OCI-LY3 (cell line): Measurements from ENCODE around the gene ZNF518B.
"Not testable (repeated sequence)": the region's sequence is repeated elsewhere in the genome, so short reads cannot be mapped to it uniquely, and the experiment has no call there.

Experiments
- H2AFZ ChIP-seq: fragments of 200-600, 300-600 bp; shearing (Covaris generic); 2 replicates; pipeline ENCODE4 v1.6.0; 2014; ENCODE audit warnings: antibody characterized with exemption, low read depth, low read length
- H3K27ac ChIP-seq: fragments of 200-600, 300-600 bp; sonication (generic); 2 replicates; pipeline ENCODE4 v1.5.1; 2014; ENCODE audit warnings: mild to moderate bottlenecking, low read length, moderate library complexity, mixed read lengths
- H3K27me3 ChIP-seq: fragments of 200-600, 300-600 bp; sonication (generic); 2 replicates; pipeline ENCODE4 v1.6.1; 2014; ENCODE audit warnings: low read depth, low read length, mixed read lengths
- H3K36me3 ChIP-seq: fragments of 200-600, 300-600 bp; sonication (generic); replicated peaks from 2 replicates; pipeline ENCODE3; 2014; ENCODE audit warnings: low read depth, low read length, mixed read lengths
- H3K4me1 ChIP-seq: fragments of 300-600, 200-600 bp; sonication (generic); 2 replicates; pipeline ENCODE4 v1.6.1; 2014; ENCODE audit warnings: low read length, mixed read lengths
- H3K4me2 ChIP-seq: fragments of 200-600, 300-600 bp; sonication (generic); 2 replicates; pipeline ENCODE4 v1.6.1; 2014; ENCODE audit warnings: low read length, mixed read lengths
- H3K4me3 ChIP-seq: fragments of 300-600, 200-600 bp; sonication (generic); 2 replicates; pipeline ENCODE4 v1.5.1; 2014; ENCODE audit warnings: antibody characterized with exemption, mild to moderate bottlenecking, low read length, moderate library complexity
- H3K79me2 ChIP-seq: fragments of 300-600, 200-600 bp; shearing (Covaris generic); 2 replicates; pipeline ENCODE4 v1.6.1; 2014; ENCODE audit warnings: mild to moderate bottlenecking, low read length, mixed read lengths
- H3K9ac ChIP-seq: fragments of 300-600, 200-600 bp; shearing (Covaris generic); 2 replicates; pipeline ENCODE4 v1.6.0; 2014; ENCODE audit warnings: mild to moderate bottlenecking, low read length, moderate library complexity
- H3K9me3 ChIP-seq: fragments of 200-600, 300-600 bp; shearing (Covaris generic); 2 replicates; pipeline ENCODE4 v1.6.1; 2014; ENCODE audit warnings: low read length, mixed read lengths; ENCODE audit not compliant: insufficient read depth
- H4K20me1 ChIP-seq: fragments of 200-600, 300-600 bp; sonication (generic); 2 replicates; pipeline ENCODE4 v1.6.1; 2016; ENCODE audit warnings: low read length, mixed read lengths; ENCODE audit not compliant: insufficient read depth
- EZH2phosphoT487 ChIP-seq: fragments of 200-600 bp; shearing (Covaris generic); IDR thresholded peaks from 2 replicates; pipeline ENCODE4 v1.6.1; 2018; ENCODE audit warnings: antibody characterized with exemption, mixed run types, low read depth
- TF ChIP-seq, protein P1 (sequence below): fragments of 200-600, 300-600 bp; sonication (generic); IDR thresholded peaks from 2 replicates; pipeline ENCODE4 v1.5.1; 2014; ENCODE audit warnings: antibody characterized with exemption, low read length, low read depth

ZNF518B gene

DNA sequence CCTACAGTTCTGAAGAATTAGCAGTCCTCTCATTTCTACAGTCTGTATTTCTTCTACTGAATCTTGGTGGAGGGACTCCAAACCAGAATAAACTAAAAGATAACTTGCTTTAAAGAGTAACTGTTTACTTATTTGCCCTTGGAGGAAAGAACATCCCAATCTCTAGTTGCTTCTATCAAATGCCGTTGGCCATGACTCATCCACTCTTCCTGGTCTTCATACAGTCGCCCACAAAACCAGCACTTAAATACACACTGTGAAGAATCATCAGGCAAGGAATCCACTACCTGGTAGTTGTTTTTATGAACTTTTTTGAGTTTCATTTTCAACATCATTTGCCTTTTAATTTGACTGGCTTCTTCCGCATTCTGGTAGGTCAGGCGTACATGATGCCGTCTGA is 14.2 kb downstream of the ZNF518B start:
- no peaks in the 10 kb centered on the region for H3K27me3 ChIP-seq
- H4K20me1 ChIP-seq = no peaks in the 10 kb centered on the region
- H3K9ac ChIP-seq = no peak overlapping the region
- no peaks in the 10 kb centered on the region for H3K4me1 ChIP-seq
- TF ChIP-seq, protein P1, sequence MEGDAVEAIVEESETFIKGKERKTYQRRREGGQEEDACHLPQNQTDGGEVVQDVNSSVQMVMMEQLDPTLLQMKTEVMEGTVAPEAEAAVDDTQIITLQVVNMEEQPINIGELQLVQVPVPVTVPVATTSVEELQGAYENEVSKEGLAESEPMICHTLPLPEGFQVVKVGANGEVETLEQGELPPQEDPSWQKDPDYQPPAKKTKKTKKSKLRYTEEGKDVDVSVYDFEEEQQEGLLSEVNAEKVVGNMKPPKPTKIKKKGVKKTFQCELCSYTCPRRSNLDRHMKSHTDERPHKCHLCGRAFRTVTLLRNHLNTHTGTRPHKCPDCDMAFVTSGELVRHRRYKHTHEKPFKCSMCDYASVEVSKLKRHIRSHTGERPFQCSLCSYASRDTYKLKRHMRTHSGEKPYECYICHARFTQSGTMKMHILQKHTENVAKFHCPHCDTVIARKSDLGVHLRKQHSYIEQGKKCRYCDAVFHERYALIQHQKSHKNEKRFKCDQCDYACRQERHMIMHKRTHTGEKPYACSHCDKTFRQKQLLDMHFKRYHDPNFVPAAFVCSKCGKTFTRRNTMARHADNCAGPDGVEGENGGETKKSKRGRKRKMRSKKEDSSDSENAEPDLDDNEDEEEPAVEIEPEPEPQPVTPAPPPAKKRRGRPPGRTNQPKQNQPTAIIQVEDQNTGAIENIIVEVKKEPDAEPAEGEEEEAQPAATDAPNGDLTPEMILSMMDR = no peak
- TF ChIP-seq EZH2phosphoT487 = no peak
- no peak overlapping the region for H3K27ac ChIP-seq
- no peak overlapping the region for H3K4me2 ChIP-seq
- H2AFZ ChIP-seq = no peak overlapping the region
- H3K36me3 ChIP-seq = no peaks in the 10 kb centered on the region
- H3K79me2 ChIP-seq = no peaks in the 10 kb centered on the region
- H3K4me3 ChIP-seq = no peak overlapping the region
- H3K9me3 ChIP-seq = no peaks in the 10 kb centered on the region

DNA sequence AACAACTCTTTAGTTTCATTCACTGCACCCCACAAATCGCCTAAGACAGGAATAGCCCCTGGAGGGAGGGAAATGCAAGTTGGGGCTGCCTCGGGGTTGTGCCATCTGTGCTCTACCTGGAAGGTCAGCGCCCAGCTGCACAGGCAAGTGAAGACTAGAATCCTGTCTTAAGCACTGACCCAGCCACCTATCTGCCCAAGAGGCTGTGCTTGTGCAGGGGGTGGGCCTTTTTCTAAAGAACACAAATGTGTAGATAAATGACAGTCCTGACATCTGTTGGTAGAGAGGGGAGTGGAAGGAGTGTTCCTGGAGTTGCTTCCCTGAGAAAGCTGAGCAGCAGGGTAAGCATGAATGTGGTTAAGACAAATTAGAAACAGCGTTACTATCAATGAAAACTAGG is 15.7 kb downstream of the ZNF518B start:
- Histone ChIP-seq H3K36me3 (no peaks in the 10 kb centered on the region), H3K4me3 (no peak overlapping the region), H4K20me1 (no peaks in the 10 kb centered on the region), H3K79me2 (no peaks in the 10 kb centered on the region), H3K27ac (no peak overlapping the region), H3K4me1 (no peaks in the 10 kb centered on the region), H2AFZ (no peak overlapping the region), H3K9ac (no peak overlapping the region), H3K4me2 (no peak overlapping the region), H3K9me3 (no peaks in the 10 kb centered on the region), H3K27me3 (no peaks in the 10 kb centered on the region)
- TF ChIP-seq, protein P1 = no peak
- TF ChIP-seq EZH2phosphoT487 = no peak

DNA sequence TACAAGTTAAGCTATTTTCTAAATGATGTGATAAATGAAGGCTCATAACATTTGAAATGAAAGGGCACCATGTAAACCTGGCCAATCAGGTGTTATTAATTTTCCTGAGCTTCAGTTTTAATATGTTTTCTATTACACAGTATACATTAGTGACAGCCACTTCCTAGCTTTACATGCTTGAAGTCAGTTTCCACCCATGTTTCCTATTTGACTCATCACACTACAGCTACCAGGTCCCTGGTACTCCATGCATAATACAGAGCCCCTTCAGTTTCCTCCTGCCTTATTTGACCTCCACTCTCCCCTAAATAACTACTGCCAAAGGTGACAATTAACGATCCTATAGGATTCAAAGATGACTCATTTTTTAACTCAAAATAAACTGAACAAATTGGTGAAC is 18.3 kb downstream of the ZNF518B start:
- no peak overlapping the region for H3K4me3 ChIP-seq
- no peak overlapping the region for H3K9ac ChIP-seq
- no peaks in the 10 kb centered on the region for H3K36me3 ChIP-seq
- H4K20me1 ChIP-seq = no peaks in the 10 kb centered on the region
- no peak overlapping the region for H3K27ac ChIP-seq
- no peaks in the 10 kb centered on the region for H3K4me1 ChIP-seq
- H3K9me3 ChIP-seq = no peaks in the 10 kb centered on the region
- TF ChIP-seq, protein P1 = no peak
- no peak for TF ChIP-seq EZH2phosphoT487
- H3K27me3 ChIP-seq = peaks cover 5% of the 10 kb centered on the region
- H3K79me2 ChIP-seq = no peaks in the 10 kb centered on the region
- no peak overlapping the region for H3K4me2 ChIP-seq
- H2AFZ ChIP-seq = no peak overlapping the region

DNA sequence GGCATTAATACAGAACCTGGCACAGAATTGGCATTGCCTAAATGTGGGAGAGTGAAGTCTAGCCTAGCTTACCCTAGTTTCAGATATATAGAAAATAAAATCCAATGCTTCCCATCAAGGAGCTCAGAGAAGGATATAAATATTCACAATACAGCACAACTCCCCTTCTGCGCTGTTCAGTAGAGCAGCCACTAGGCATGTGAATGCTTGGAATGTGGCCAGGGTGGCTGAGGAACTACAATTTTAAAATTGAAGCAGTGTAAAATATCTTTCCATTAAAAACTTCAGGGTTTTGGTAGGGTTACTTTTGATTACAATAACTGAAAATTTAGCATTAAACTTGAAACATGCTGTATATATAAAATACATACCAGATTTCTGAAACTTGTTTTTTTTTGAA is 19.5 kb downstream of the ZNF518B start:
- H4K20me1 ChIP-seq = no peaks in the 10 kb centered on the region
- no peaks in the 10 kb centered on the region for H3K4me1 ChIP-seq
- no peak overlapping the region for H3K4me2 ChIP-seq
- no peak overlapping the region for H2AFZ ChIP-seq
- H3K4me3 ChIP-seq = no peak overlapping the region
- H3K9ac ChIP-seq = no peak overlapping the region
- no peaks in the 10 kb centered on the region for H3K9me3 ChIP-seq
- TF ChIP-seq, protein P1 = no peak
- TF ChIP-seq EZH2phosphoT487 = no peak
- H3K36me3 ChIP-seq = no peaks in the 10 kb centered on the region
- peaks cover 13% of the 10 kb centered on the region for H3K27me3 ChIP-seq
- H3K27ac ChIP-seq = no peak overlapping the region
- H3K79me2 ChIP-seq = no peaks in the 10 kb centered on the region

DNA sequence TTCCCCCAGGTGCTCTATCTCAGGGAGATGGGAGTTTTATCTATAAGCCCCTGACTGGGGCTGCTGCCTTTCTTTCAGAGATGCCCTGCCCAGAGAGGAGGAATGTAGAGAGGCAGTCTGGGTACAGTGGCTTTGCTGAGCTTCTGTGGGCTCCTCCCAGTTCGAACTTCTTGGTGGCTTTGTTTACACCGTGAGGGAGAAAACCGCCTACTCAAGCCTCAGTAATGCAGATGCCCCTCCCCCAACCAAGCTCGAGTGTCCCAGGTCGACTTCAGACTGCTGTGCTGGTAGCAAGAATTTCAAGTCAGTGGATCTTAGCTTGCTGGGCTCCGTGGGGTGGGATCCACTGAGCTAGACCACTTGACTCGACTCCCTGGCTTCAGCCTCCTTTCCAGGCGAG is 29.5 kb downstream of the ZNF518B start:
- not testable (repeated sequence) for H3K27me3 ChIP-seq, H3K9ac ChIP-seq, H3K79me2 ChIP-seq, H3K9me3 ChIP-seq, H3K27ac ChIP-seq, H3K4me3 ChIP-seq, H2AFZ ChIP-seq, H4K20me1 ChIP-seq, H3K4me2 ChIP-seq, H3K36me3 ChIP-seq, H3K4me1 ChIP-seq
